KBM-7 (cell line): ENCODE measurements around the gene NR5A2.

Experiments used
- DNase-seq: peaks from one replicate; pipeline ENCODE4 v3.0.0-alpha.2; 2015
- in situ Hi-C: fragments of 300-500 bp; cut with MboI; formaldehyde crosslinking; loops from 2 replicates; pipeline ENCODE4 v1.14.3; 2020; ENCODE audit warnings: low sequenced_read_pairs, low pct_unique_long_range_greater_than_20kb, mixed read lengths

The NR5A2 gene

DNA sequence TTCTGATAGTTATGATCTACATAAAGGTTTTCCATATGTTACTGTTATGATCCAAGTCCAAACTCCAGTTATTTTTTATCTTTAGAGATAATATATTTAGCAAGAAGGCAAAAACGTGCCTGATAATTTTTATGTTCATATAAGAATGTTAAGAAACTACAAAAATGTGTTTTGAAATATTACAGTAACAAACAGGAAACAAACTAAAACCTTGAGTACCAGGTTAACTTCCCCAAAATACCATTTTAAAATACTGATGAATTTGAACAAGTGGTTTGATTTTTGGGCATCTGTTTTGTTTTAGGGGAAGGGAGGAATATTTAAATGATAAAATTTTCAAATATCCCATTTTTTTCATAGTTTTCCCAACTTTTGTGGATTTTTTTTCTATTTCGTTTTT lies 124.8 kb downstream of the NR5A2 start:
- in situ Hi-C loops = no loop called here
- DNase-seq = no peak

GRCh38 chr1:200153277-200154055 lies 126.0 kb downstream of the NR5A2 start:
- in situ Hi-C loops = no loop called here

GRCh38 chr1:200154069-200154767 lies 126.7 kb downstream of the NR5A2 start:
- in situ Hi-C loops = no loop called here
- peak; percentile 98 for DNase-seq

More at GRCh38 chr1:200153277-200154055, 126.0 kb downstream of the NR5A2 start:
- DNase-seq = no peak

DNA sequence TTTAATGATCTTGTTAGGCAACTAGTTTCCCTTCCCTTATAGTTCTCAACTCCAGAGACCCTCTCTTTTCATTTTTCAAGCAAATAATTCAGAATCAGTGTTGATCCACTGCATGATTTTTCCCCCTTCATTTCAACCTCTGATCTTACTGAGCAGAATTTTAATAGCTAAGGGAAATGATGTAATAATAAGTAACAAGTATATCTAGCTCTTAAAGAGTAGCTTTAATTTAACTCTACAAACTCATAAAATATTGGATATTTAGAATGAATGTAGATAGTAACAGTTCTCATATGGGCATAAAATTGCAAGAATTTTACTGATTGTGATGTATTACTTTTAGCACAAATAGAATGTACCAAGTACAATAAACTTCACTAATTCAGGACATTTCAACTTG lies 130.2 kb downstream of the NR5A2 start:
- in situ Hi-C loops = no loop called here
- no peak for DNase-seq

GRCh38 chr1:200161801-200162200 lies 134.3 kb downstream of the NR5A2 start:
- in situ Hi-C loops = no loop called here
- DNase-seq = no peak

DNA sequence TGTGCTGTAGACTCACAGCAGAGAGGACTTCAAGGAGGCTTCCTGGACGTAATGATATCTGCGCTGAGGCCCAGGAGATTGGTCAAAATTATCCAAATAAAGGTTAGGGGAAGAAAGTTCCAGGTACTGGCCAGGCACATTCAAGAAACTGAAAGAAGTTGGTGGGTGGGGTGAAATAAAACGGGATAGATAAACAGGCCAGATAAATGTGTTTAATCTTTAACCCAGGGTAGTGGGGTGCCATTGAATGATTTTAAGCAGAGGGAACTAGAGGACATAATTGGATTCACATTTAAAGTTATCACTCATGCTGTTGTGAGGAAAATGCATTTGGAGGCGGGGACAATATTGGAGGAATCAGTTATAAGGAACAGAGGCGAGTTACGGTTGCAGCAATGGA lies 134.7 kb downstream of the NR5A2 start:
- in situ Hi-C loops = no loop called here
- DNase-seq = no peak

DNA sequence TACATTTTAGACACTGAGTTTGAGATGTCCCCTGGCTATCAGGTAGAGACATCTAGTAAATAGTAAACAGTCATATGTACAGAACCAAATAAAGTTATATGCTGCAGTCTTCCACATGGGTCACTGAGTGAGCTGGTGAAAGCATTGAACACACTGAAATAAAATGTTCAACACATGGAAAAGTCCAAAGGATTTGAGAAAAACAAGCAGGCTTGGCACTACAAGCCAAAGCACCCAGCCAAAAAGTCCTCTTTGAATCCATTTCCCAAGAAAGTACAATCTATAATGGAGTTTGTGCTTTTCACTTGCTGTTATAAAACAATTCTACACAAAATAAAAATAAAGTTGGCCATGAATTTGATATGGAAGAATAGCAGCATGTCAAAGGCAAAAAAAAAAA lies 135.4 kb downstream of the NR5A2 start:
- in situ Hi-C loops = no loop called here
- no peak for DNase-seq

GRCh38 chr1:200163911-200164310 lies 136.4 kb downstream of the NR5A2 start:
- in situ Hi-C loops = no loop called here
- DNase-seq = no peak

- peak; percentile 24 for DNase-seq
- in situ Hi-C loops = no loop called here
These were observed 138.1 kb downstream of the NR5A2 start for GRCh38 chr1:200165493-200166220.

- no peak for DNase-seq
- in situ Hi-C loops = no loop called here
These were observed 138.9 kb downstream of the NR5A2 start for GRCh38 chr1:200166411-200166810.

DNA sequence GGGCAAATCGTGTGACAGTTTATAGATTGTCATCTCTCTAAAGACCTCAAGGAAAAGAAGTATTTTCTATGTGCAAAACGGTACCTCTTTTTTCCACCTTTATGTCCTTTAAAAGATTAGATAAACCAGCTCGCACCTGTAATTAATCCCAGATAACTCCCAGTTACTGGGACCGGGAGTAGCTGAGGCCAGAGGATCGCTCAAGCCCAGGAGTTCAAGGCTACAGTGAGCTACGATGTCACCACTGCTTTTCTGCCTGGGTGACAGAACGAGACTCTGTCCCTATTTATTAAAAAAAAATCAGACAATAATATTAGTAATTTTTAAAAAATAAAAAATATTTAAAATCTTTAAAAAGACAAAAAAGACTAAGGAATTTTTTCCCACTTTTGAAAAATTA lies 141.4 kb downstream of the NR5A2 start:
- in situ Hi-C loops = no loop called here

GRCh38 chr1:200172311-200172710 lies 144.8 kb downstream of the NR5A2 start:
- no peak for DNase-seq
- in situ Hi-C loops = no loop called here

More for the DNA sequence above, 141.4 kb downstream of the NR5A2 start:
- no peak for DNase-seq

GRCh38 chr1:200173097-200173618 lies 145.6 kb downstream of the NR5A2 start:
- in situ Hi-C loops = no loop called here
- DNase-seq = no peak

DNA sequence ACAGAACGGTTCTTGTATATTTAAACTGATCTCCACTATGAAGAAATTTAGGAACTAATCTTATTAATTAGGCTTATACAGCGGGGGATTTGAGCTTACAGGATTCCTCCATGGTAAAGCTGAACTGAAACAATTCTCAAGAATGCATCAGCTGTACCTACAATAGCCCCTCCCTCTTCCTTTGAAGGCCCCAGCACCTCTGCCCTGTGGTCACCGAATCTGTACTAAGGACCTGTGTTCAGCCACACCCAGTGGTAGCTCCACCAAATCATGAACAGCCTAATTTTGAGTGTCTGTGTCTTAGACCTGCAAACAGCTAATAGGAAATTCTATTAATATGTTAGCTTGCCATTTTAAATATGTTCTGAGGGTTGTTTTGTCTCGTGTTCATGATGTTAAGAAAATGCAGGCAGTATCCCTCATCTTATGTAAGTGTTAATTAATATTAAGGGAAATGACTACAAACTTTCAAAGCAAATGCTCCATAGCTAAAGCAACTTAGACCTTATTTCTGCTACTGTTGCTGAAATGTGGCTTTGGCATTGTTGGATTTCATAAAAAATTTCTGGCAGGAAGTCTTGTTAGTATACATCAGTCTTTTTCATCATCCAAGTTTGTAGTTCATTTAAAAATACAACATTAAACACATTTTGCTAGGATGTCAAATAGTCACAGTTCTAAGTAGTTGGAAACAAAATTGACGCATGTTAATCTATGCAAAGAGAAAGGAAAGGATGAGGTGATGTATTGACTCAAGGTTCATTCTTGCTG lies 147.2 kb downstream of the NR5A2 start:
- in situ Hi-C loops = no loop called here
- no peak for DNase-seq

GRCh38 chr1:200176181-200176580 lies 148.7 kb downstream of the NR5A2 start:
- in situ Hi-C loops = no loop called here
- no peak for DNase-seq

DNA sequence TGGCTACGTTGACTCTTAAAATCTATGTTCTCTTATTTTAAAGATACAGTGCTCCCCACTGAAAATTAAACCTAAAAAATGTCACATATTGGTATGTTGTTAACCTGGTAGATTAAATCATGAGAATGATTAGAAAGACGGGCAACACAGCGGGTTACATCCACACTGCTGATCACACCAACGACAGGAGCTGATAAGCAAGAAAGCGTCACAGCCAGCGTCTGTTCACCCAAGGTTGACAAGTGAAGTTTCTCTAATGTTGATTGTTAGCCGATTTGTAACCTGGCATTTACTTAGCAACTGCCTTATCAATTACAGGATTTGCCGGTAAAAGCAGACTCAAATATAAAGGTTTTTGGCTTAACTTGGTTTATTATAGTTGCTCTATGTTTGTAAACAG lies 149.3 kb downstream of the NR5A2 start:
- DNase-seq = no peak
- in situ Hi-C loops = no loop called here

DNA sequence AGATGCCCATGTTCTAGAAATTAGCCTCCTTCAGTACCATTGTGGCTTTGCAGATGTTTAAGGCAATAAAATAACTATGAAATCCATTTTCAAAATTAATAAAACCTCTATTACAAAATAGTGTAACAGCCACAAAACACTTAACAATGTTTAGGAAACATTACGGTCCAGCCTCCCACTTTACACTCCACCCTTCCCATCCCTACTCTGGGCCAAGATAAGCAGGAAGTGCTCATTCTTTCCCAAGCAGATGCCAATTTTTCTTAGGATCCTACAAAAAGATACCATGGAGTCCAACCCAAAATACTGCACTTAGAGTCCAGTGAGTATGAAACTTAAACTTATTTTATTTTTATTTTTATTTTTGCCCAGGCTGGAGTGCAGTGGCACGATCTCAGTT lies 150.8 kb downstream of the NR5A2 start:
- DNase-seq = no peak
- in situ Hi-C loops = no loop called here

GRCh38 chr1:200179126-200179780 lies 151.7 kb downstream of the NR5A2 start:
- in situ Hi-C loops = no loop called here
- DNase-seq = no peak

DNA sequence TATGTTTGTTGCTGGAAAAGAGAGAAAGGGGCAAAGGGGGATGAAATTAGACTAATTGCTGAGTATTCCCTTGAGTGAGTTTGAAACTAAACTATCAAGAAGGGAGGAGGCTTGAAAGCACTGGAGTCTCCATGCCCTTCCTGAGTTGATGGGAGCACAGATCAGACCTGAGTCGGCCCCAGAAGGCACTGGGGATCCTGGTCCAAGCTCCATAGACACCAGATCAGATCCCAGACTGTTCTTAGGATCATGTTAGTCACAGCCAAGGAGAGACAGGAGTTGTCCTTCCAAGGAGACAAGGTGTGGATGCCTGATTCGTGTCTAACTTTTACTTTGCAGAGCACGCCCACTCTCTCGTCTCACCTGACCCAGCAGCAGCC lies 152.3 kb downstream of the NR5A2 start:
- in situ Hi-C loops = no loop called here
- DNase-seq = no peak
